Spinal cord (tissue), 10 donors: ENCODE measurements around the gene VSTM2B. TPM values are rescaled to one million over a fixed set of nuclear protein-coding genes. Genes with fewer than 3 reads are reported as not detected.

Source experiments
- DNase-seq, 6 donors: peaks; one replicate each; pipeline versions ENCODE4 v3.0.0 to v3.0.0-alpha.2; 2013 to 2015; ENCODE audit warnings: low spot score in 6 of 6, low read depth in 4 of 6
- H3K27ac ChIP-seq: one replicate; pipeline ENCODE4 v1.5.1; 2013; ENCODE audit warnings: low read depth, low read length, control low read depth
- H3K27me3 ChIP-seq: one replicate; pipeline ENCODE4 v1.6.1; 2013; ENCODE audit warnings: low read length; ENCODE audit not compliant: control insufficient read depth, insufficient read depth
- H3K36me3 ChIP-seq: one replicate; pipeline ENCODE4 v1.6.1; 2013; ENCODE audit warnings: low read length; ENCODE audit not compliant: control insufficient read depth, insufficient read depth
- H3K4me1 ChIP-seq: one replicate; pipeline ENCODE4 v1.6.1; 2013; ENCODE audit warnings: low read length; ENCODE audit not compliant: control insufficient read depth, insufficient read depth
- H3K4me3 ChIP-seq: one replicate; pipeline ENCODE4 v1.5.1; 2013; ENCODE audit warnings: low read depth, low read length, control low read depth
- H3K9me3 ChIP-seq: one replicate; pipeline ENCODE4 v1.6.1; 2013; ENCODE audit warnings: low read length; ENCODE audit not compliant: control insufficient read depth, insufficient read depth
- WGBS: methylation state at CpG from one replicate; pipeline ENCODE4 v1.1.5; 2013; ENCODE audit warnings: missing lambda C conversion rate; ENCODE audit not compliant: insufficient coverage; 5-methylcytosine and 5-hydroxymethylcytosine counted together
- polyA plus RNA-seq, 2 donors: library from polyadenylated mRNA; unstranded; fragments of 120-200 nt; gene quantifications; one replicate each; pipeline ENCODE4 v1.2.1, GENCODE V29; 2013; ENCODE audit not compliant: insufficient read length in 2 of 2
- total RNA-seq, 2 donors: library from RNA; depleted of rRNA in 1 of 2; stranded (reverse); fragments of 120-200 nt in 1 of 2; fragments of >200 nt in 1 of 2; gene quantifications; one replicate each; pipeline versions ENCODE4 v1.2.3 to v1.2.4, GENCODE V29; 2013 to 2014
- donor health status: healthy.

VSTM2B gene
- total and polyA plus RNA-seq, 4 donors: 7.2 to 43.2 (median 23.1) TPM

- H3K27me3 ChIP-seq: no peaks in the 10 kb centered on the region
- WGBS: 92% methylated on average over 8 of the region's 9 CpGs
- H3K27ac ChIP-seq: no peak overlapping the region
- H3K4me1 ChIP-seq: peaks cover 9% of the 10 kb centered on the region
- H3K36me3 ChIP-seq: peaks cover 8% of the 10 kb centered on the region
- no peak for DNase-seq
- H3K4me3 ChIP-seq: no peak overlapping the region
- no peaks in the 10 kb centered on the region for H3K9me3 ChIP-seq
Observed at GRCh38 chr19:29569038-29569911, 43.5 kb downstream of the VSTM2B start.

DNA sequence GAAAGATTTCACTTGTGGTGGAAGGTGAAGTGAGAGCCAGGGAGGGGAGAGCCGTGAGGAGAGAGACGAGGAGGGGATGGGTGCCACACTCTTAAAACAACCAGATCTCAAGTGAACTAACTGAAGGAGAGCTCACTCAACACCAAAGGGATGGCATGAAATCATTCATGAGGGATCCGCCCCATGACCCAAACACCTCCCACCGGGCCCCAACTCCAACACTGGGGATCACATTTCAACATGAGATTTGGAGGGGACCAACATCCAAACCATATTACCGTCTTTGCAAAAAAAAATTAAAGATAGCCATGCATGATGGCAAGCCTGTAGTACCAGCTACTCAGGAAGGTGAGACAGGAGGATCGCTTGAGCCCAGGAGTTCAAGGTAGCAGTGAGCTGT, 45.4 kb downstream of the VSTM2B start:
- H3K27me3 ChIP-seq: no peaks in the 10 kb centered on the region
- H3K27ac ChIP-seq: no peak overlapping the region
- no peak for DNase-seq
- no peak overlapping the region for H3K4me3 ChIP-seq
- WGBS: 91% methylated on average over 4 of the region's 6 CpGs
- H3K4me1 ChIP-seq: peaks cover 9% of the 10 kb centered on the region
- no peaks in the 10 kb centered on the region for H3K9me3 ChIP-seq
- no peaks in the 10 kb centered on the region for H3K36me3 ChIP-seq

DNA sequence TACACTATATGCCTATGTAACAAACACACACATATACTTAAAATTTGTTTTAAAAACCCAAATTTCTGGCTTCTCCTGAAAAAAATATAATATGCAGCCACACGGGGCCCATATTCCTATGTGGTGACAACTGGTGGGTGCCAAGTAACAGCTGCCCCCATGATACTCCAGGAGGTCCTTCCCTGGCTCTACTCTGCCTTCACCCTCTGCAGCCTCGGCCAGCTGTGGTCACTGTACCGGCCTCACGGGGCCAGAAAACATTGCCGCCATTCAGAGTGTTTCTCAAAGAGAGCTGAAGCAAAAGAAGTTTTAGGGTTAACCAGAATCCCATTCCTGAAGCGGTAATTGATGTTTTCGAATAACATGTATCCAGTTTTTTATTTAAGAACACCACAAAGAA, 47.7 kb downstream of the VSTM2B start:
- Histone ChIP-seq H3K4me3 (no peak overlapping the region), H3K27me3 (no peaks in the 10 kb centered on the region), H3K36me3 (no peaks in the 10 kb centered on the region), H3K4me1 (peaks cover 1% of the 10 kb centered on the region), H3K9me3 (no peaks in the 10 kb centered on the region), H3K27ac (no peak overlapping the region)
- DNase-seq: no peak
- WGBS: 61% methylated on average over 5 of the region's 7 CpGs

DNA sequence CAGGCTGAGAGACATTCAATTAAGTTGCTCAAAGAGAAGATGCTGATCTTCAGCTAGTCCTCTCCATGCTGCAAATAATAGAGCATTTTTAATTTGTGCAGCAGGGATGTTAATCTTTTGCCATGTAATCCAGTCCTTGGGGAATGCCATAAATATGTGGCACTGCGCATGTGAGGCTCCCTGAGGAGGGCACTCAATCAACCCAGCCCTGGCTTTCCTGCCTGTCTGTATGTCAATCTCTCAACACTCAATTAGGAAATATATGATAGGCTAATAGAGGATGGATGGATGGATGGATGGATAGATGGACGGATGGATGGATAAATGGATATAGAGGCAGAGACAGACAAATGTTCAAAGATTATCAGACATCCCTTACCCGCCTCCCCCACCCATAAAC, 48.7 kb downstream of the VSTM2B start:
- no peaks in the 10 kb centered on the region for H3K36me3 ChIP-seq
- H3K4me1 ChIP-seq: no peaks in the 10 kb centered on the region
- peak in 1 of 6 donors; percentile 44 for DNase-seq
- no peak overlapping the region for H3K27ac ChIP-seq
- H3K27me3 ChIP-seq: no peaks in the 10 kb centered on the region
- no peak overlapping the region for H3K4me3 ChIP-seq
- H3K9me3 ChIP-seq: no peaks in the 10 kb centered on the region
- WGBS: no CpG with 5 or more reads among the region's 3 CpGs

GRCh38 chr19:29576046-29576606, 50.3 kb downstream of the VSTM2B start:
- Histone ChIP-seq H3K4me1 (no peaks in the 10 kb centered on the region), H3K27me3 (no peaks in the 10 kb centered on the region), H3K27ac (no peak overlapping the region), H3K4me3 (no peak overlapping the region), H3K36me3 (no peaks in the 10 kb centered on the region), H3K9me3 (no peaks in the 10 kb centered on the region)
- WGBS: 28% methylated on average over 8 of the region's 14 CpGs
- DNase-seq: no peak

DNA sequence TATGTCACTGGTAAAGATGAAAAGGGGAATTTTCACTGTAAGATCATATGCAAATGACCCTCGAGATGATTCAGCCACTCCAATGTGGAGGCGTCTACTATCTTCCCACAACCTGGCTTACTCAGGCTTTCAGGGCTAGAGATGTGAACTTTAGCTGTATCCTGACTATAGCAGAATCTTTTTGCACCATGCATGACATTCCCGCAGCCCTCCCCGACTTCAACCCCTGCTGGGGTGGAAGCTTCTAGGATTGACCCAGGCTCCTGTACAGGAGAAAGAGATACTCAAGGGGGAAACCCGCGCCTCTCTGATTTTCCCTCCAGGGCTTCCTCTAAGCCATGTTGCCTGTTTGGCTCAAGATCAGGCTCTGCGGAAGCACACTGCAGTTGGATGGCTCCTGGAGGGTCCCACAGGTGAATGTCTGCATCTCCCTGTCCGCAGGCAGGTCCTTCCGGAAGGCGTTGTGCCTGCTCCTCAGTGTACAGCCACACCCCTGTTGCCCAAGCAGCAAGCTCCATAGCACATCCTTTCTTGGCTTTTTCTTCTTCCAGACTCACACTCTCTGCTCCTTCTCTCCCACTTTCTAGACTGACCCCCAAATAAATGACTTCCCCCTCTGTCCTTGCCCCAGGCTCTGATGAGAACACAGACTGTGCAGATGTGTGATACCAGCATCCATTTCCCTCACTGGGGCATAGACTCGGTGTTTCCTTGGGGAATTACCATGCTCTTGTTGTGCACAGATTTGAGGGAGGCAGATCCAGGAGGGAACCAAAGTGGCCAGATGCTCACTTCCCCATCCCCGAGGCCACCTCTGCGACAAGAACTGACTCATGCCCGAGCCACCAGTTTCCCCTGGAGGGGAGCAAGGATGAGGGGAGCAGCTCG, 51.2 kb downstream of the VSTM2B start:
- Histone ChIP-seq H3K27ac (no peak overlapping the region), H3K4me1 (no peaks in the 10 kb centered on the region)

DNA sequence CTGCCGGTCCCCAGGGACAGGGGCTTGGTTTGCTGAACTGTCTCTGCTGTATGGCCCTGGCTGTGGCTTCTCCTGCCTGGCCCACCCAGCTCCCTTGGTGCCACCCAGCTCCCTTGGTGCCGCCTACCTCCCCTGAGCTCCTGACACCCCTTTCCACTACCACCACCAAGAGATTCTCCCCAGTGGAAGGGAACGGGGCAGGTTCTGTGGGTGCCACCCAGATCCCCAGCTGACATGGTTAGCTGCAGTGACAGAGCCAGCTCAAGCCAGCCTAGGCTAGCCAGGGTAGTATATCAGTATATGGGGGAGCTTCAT, 51.8 kb downstream of the VSTM2B start:
- no peaks in the 10 kb centered on the region for H3K27me3 ChIP-seq
- no peaks in the 10 kb centered on the region for H3K4me1 ChIP-seq
- WGBS: 69% methylated on average over 2 of the region's 3 CpGs

More for the DNA sequence above, 51.2 kb downstream of the VSTM2B start:
- DNase-seq: no peak
- H3K36me3 ChIP-seq: no peaks in the 10 kb centered on the region
- 80% methylated on average over 14 of the region's 15 CpGs for WGBS
- no peaks in the 10 kb centered on the region for H3K27me3 ChIP-seq
- H3K9me3 ChIP-seq: no peaks in the 10 kb centered on the region
- H3K4me3 ChIP-seq: no peak overlapping the region

DNA sequence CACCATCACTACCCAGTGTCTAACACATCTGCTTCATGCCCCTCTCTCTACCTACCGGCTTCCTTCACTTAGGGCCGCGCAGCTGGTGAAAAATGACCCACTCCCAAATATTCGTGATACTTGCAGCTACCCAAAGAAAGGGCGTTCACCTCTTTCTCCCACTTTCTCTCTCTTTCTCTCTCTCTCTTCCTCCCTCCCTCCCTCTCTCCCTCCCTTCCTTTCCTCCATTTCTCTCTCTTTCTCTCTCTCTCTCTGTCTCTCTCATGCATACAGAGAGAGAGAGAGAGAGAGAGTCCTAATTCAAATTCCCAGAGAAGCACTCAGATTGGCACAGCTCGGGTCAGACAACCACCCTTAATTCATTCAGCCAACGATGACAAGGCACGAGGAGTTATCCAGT, 52.6 kb downstream of the VSTM2B start:
- Histone ChIP-seq H3K9me3 (no peaks in the 10 kb centered on the region), H3K27me3 (no peaks in the 10 kb centered on the region), H3K4me3 (no peak overlapping the region), H3K4me1 (no peaks in the 10 kb centered on the region), H3K36me3 (no peaks in the 10 kb centered on the region), H3K27ac (no peak overlapping the region)
- DNase-seq: no peak
- 83% methylated on average over 5 of the region's 8 CpGs for WGBS

More for the DNA sequence above, 51.8 kb downstream of the VSTM2B start:
- H3K27ac ChIP-seq: no peak overlapping the region
- no peak for DNase-seq
- no peak overlapping the region for H3K4me3 ChIP-seq
- H3K9me3 ChIP-seq: no peaks in the 10 kb centered on the region
- H3K36me3 ChIP-seq: no peaks in the 10 kb centered on the region

- H3K36me3 ChIP-seq: no peaks in the 10 kb centered on the region
- H3K4me3 ChIP-seq: no peak overlapping the region
- DNase-seq: no peak
- no peaks in the 10 kb centered on the region for H3K9me3 ChIP-seq
- no peaks in the 10 kb centered on the region for H3K4me1 ChIP-seq
- 79% methylated on average over 6 of the region's 6 CpGs for WGBS
- H3K27ac ChIP-seq: no peak overlapping the region
- no peaks in the 10 kb centered on the region for H3K27me3 ChIP-seq
Observed at GRCh38 chr19:29579308-29579910, 53.6 kb downstream of the VSTM2B start.
